SKM-1 (cell line): ENCODE results near the gene SLC8A2.
A peak's percentile ranks its signal among the peaks of the same experiment; 100 is the strongest.
"Not testable (repeated sequence)": the region's sequence is repeated elsewhere in the genome, so short reads cannot be mapped to it uniquely, and the experiment has no call there.

Experiments
- DNase-seq: peaks from one replicate; lab custom pipeline; 2025; ENCODE audit not compliant: unreplicated experiment; lab: John Stamatoyannopoulos, UW

The SLC8A2 gene

DNA sequence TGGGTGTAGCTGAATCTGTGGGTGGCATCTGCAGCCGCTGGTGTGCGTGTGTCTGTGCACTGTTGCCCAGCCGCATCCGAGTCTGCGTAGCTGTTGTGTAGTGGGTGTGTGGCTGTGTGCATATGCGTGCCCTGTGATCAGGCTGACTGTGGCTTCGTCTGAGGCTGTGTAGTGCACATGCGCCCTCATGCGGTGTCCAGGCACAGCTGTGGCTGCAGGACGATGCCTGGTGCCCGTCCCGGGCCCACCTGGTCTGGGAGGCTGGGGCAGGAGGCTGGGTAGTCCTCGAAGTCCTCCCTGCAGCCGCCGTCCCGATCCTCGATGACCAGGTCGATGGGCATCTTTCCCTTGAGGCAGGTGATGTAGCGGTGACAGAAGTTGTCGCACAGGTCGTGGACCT, 57.2 kb downstream of the SLC8A2 start:
- no peak for DNase-seq

DNA sequence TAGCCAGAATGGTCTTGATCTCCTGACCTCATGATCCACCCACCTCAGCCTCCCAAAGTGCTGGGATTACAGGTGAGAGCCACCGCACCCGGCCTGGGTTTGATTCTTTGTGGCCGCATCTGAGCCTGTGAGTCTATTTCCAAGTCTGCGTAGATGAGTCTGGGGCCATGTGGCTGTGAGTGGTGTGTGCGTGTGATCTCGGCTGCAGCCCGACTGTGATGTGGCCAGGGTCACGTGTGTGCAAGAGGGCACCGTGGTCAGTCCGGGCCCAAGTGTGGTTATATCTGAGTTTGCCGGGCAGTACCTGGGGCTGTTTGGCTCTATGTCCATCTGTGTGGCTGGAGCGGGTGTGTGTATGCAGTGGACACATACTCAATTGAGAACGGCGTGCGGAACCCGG, 57.8 kb downstream of the SLC8A2 start:
- no peak for DNase-seq

DNA sequence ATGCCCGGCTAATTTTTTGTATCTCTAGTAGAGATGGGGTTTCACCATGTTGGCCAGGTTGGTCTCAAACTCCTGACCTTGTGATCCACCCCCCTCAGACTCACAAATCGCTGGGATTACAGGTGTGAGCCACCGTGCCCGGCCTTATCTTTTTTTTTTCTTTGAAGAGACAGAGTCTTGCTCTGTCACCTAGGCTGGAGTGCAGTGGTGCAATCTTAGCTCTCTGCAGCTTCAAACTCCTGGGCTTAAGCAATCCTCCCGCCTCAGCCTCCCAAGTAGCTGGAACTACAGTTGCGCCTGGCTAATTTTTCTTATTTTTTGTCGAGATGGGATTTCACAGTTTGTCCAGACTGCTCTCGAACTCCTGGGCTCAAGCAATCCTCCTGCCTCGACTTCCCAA, 60.0 kb downstream of the SLC8A2 start:
- DNase-seq = not testable (repeated sequence)

DNA sequence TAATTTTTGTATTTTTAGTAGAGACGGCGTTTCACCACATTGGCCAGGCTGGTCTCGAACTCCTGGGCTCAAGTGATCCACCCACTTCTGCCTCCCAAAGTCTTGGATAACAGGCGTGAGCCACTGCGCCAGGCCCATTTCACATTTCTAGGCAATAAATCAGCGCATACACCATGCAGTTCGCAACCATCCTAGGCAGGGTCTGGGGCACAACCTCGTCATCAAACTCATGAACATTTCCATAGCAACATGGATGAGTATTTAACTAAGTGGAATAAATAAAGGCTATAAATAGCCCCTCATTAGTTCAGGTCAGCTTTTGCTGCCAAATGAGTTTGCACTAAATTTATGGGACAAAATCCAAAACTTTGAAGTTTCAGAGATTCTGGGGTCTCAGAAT, 60.6 kb downstream of the SLC8A2 start:
- no peak for DNase-seq

DNA sequence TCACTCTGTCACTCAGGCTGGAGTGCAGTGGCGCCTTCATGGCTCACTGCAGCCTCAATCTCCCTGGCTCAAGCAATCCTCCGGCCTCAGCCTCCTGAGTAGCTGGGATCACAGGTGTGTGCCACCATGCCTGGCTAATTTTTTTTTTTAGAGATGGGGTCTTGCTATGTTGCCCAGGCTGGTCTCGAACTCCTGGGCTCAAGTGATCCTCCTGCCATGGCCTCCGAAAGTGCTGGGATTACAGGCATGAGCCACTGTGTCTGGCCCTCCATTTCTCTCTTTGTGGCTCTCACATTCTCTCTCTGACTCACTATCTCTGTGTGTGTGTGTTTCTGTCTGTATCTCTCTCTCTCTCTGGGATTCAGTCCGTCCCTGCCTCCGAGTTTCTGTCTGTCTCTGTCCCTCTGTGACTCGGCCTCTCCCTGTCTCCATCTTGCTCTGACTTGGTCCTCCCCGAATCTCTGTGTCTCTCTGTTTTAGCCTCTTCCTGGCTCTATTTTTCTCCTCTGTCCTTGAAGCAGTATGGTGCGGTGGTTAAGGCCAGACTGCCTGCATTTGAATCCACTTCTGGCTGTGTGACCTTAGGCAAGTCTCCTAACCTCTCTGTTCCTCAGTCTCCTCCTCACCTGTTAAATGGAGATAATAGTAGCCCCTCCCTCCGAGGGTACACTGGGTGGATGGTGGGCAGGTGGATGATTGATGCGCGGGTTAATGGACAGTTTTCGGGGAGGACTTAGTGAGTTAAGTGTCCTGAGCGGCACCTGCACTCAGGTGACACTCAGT, 63.3 kb downstream of the SLC8A2 start:
- no peak for DNase-seq

DNA sequence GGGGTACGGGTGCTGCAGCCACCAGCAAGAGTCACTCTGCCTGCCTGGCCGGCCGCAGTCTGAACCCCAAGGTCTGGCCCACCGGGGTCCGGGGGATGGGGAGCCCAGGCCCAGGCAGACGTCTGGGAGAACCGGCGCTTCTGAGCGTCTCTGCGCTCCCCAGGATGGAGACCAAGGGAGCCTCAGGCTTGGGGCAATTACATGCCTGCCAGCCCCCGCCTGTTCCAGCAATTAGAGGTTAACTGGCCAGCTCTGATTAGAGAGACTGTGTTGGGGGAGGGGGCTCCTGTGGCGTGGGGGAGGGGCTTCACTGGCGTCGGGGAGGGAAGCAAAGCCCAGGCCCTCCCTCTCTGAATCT, 64.3 kb downstream of the SLC8A2 start:
- no peak for DNase-seq

DNA sequence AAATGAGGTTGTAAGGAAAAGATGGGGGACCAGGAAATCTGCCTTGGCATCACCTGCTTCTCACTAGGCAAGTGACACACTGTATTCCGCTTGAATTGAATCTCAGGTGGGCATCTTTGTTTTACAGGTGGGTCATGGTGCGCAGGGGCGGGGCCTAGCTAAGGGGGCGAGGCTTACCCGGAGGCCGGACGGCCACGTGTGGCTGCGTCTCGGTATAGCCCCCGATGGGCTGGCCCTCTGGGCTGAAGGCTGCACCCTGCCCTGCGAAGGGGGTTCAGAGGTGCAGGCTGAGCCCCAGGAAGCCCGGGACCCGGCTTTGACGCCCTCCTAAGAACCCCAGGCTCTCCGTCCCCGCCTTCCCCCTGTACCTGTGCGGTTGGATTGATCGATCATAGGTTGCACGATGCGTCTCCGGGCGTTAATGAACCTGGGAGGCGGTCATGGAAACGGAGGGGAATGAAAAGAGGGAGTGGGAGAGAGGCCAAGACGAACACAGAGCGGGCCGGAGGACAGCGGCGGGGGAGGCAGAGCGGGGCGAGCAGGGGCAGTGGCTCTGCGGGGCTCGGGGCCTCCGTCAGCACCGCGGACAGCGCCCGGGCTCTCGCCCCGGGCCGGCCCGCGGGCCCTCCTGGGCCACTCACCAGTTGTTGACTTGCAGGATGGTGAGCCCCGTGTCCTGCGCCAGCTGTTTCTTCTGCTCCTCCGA, 64.8 kb downstream of the SLC8A2 start:
- DNase-seq = no peak

DNA sequence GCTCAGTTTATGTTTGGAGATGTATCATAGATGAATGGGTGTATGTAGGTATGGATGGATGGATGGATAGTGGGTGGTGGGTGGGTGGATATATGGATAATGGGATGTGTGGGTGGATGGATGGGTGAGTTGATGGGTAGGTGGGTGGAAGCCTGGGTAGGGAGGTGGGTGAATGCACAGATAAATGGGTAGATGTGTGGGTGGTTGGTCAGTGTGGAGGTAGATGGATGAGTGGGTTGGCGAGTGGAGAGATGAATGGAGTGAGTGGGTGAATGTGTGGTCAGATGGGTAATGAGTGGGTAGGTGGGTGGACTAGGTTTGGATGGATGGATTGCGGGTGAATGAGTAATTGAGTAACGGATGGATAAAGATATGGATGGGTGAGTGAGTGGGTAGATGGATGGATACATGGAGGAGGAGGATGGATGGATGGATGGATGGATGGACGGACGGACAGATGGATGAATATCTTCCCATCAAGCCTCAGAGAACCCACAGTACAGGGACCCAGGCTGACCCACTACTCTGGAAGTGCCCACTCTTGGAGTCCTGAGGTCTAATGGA, 65.8 kb downstream of the SLC8A2 start:
- DNase-seq = no peak

DNA sequence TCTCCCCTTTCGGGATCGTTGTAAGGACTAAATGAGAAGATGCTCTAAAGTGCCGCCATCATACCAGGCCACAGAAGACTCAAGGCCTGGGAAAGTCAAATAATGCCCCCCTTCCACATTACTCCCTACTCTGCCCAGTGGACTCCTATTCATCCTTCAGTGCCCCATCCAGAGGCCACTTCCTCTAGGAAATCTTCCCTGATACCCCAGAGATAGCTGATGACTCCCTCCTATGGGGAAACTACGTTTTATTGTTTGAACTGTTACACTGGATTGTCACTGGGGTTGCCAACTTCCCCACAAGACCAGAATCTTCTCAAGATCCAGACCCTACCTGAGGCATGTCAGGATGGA, 66.5 kb downstream of the SLC8A2 start:
- no peak for DNase-seq

DNA sequence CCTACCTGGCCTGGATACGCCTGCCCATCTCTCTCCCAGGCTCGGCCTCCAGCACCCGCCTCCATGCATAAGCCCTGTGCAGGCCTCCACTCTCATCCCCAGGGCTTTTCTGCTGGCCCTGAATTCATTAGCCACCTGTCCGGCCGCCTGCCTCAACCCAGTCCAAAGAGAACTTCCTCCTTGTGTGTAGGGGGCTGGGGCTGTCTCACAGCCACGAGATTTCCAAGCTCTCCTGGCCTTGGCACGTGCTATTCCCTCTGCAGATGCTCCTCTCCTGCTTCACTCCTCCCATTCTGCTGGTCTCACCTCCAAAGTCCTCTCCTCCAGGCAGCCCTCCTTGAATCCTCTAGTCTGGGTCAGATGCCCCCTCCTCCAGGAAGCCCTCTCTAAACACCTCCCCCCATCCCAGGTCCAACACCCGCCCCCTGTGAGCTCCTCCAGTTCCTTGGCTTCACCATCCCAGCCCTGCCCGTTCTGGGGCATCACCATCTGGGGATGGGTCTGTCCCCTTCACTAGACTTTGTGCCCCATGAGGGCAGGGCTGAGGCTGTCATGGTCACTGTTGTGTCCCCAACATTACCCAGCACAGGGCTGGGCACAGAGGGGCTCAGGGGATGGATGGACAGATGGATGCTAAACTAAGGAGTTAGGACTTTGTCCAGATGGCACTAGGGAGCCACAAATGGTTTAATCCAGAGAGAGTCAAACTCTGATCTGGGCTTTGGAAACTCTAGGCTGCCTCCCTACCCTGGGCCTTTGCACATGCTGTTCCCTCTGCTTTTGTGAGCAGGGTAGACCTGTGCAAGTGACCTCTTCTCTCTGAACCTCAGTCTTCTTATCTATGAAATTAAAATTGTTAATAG, 67.1 kb downstream of the SLC8A2 start:
- no peak for DNase-seq

DNA sequence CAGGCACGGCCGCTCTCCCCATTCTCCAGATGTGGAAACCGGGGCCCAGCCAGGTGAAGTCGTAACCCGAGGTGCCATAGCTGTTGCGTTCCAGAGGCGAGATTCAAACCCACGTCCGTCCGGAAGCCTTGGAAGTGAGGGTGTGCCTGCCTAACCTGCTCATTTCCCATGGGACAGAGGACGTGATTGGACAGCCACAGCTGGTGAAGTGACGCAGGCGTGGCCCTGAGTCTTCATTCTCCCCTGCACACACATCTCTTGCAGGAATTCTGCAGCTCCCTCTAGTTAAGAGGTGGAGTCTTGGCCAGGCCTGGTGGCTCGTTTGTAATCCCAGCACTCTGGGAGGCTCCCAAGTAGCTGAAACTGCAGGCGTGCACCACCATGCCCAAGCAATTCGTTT, 69.2 kb downstream of the SLC8A2 start:
- DNase-seq = no peak

DNA sequence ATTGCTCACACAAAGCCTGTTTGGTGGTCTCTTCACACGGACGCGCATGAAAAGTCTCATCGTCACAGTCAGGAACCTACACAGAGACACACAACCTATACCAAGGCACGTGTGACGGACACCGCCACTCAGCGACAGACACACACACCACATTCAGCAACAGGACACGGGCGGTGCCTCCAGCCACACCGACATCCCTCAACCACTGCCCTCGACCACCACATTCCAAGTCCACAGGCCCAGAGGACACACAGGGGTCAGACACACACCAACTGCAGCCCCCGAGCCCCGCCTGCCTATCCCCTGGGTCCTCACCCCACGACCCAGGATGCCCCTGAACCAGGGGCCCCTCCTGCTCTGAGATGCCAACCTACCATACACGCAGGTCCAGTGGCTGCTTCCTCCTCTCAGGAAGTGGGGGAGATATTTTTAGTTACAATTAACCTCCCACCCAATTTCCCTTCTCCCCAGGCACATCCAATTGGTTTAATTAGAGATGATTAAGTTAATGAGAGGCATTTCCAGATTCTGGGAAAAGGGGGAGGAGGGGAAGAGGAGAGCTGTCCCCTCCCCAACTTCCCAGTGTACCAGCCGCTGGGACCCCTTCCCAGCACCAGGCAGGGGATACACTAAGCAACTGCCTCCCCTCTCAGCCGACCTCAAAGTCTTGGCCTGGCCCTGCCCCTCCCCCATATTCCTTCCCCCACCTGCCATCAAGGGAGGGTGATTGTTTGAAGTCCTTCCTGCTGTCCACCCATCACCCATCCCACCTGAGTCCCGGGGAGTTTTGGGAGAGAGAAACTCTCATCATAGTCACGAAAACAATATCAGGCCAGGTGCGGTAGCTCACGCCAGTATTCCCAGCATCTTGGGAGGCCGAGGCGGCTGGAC, 72.7 kb downstream of the SLC8A2 start:
- no peak for DNase-seq

DNA sequence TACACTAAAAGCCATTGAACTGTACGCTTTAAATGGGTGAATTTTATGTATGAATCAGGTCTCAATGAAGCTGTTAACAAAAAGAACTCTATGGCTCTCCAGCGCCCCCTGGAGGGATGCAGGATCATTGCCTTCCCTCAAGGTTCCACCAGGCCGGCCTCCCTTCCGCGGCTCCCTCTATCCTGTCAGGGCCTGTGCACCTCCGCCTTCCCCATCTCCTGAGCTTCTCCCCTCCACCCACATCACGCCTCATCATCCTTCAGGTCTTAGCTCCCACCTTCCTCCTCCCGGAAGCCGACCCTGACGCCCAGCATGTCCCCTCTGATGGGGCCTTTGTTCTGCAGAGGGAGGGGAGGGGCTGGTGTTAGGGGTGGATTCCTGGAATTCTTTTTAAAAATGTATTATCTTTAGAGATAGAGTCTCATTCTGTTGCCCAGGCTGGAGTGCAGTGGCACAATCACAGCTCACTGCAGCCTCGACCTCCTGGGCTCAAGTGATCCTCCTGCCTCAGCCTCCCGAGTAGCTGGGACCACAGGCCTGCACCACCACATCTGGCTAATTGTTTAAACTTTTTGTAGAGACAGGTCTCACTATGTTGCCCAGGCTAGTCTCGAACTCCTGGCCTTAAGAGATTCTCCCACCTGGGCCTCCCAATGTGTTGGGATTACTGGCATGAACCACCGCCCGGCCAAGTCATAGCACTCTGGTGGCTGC, 80.0 kb downstream of the SLC8A2 start:
- DNase-seq = peak; percentile 17

DNA sequence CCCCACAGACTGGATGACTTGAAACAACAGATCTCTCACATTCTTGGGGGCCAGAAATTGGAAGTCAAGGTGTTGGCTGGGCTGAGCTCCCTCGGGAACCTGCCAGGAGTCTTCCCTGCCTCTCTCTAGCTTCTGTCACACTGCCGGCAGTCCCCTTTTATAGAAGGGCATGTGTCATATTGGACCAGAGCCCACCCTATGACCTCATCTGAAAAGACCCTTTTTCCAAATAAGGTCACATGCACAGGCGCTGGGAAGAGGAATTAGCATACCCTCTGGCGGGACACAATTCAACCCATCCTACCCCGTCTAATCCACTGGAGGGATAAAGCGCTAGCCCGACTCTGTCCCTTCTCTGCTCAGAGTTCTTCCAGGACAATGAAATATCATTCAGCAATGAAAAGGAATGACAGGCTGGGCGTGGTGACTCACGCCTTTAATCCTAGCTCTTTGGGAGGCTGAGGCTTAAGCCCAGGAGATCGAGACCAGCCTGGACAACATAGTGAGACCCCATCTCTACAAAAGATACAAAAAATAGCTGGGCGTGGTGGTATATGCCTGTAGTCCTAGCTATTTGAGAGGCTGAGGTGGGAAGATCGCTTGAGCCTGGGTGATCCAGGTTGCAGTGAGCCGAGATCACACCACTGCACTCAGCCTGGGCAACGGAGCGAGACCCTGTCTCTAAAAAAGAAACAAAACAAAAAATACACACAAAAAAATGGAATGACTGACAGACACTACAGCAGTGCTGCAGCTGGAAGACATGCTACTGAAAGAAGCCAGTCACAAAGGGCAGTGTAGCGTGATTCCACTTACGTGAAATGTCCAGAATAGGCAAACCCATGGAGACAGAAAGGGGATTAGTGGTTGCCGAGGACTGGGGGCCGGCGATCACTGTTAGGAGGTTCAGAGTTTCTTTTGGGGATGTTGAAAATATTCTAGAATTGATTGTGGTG, 80.9 kb downstream of the SLC8A2 start:
- DNase-seq = no peak

DNA sequence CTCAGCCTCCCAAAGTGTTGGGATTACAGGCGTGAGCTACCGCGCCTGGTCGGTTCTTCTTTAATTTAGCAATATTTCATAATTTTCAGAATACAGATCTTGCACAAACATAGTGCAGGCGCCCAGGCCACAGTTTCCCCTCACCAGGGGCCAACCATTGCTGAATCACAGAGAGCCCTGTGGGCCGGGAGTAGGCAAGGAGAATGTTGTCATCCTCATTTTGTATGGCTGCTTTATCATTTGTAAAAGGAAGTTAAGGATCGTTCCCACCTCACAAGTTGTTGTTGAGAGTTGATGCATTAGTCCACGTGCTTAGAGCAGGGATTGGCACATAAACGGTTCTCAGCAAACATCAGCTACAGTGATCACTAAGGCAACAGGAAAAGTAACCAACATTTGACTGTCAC, 82.5 kb downstream of the SLC8A2 start:
- peak; percentile 27 for DNase-seq

DNA sequence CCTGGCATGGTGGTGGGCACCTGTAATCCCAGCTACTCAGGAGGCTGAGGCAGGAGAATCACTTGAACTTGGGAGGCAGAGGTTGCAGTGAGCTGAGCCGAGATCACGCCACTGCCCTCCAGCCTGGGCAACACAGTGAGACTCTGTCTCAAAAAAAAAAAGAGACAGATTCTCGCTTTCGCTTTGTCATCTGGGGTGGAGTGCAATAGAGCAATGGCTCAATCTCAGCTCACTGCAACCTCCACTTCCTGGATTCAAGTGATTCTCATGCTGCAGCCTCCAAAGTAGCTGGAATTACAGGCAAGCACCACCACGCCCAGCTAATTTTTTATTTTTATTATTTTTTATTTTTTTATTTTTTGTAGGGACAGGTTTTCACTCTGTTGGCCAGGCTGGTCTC, 83.0 kb downstream of the SLC8A2 start:
- DNase-seq = not testable (repeated sequence)

DNA sequence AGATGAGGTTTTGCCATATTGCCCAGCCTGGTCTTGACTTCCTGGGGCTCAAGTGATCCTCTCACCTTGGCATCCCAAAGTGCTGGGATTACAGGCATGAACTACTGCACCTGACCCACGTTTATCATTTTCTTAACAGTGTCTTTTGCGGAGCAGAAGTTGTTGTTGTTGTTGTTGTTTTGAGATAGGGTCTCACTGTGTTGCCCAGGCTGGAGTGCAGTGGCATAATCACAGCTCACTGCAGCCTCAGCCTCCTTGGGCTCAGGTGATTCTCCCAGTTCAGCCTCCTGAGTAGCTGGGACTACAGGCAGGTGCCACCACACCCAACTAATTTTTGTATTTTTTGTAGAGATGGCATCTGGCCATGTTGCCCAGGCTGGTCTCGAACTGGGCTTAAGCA, 84.1 kb downstream of the SLC8A2 start:
- DNase-seq = not testable (repeated sequence)

DNA sequence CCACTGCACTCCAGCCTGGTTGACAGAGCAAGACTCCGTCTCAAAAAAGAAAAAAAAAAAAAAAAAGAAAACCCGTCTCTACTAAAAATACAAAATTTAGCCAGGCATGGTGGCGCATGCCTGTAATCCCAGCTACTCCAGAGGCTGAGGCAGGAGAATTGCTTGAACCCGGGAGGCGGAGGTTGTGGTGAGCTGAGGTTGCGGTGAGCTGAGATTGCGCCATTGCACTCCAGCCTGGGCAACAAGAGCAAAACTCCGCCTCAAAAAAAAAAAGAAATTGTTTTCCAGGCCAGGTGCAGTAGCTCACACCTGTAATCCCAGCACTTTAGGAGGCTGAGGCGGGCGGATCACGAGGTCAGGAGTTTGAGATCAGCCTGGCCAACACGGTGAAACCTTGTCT, 85.1 kb downstream of the SLC8A2 start:
- not testable (repeated sequence) for DNase-seq

DNA sequence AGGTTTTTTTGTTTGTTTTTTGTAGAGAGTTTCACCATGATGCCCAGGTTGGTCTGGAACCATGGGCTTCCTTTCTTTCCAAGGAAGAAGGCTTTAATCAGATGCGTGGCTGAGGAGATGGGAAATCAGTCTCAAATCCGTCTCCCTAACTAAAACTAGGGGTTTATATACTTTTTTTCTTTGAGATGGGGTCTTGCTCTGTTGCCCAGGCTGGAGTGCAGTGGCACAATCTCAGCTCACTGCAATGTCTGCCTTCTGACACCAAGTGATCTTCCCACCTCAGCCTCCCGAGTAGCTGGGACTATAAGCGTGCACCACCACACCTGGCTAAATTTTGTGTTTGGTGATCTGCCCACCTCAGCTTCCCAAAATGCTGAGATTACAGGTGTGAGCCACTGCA, 87.2 kb downstream of the SLC8A2 start:
- not testable (repeated sequence) for DNase-seq
